BLaER1 treated with 17β-estradiol and CSF1 and Interleukin-3, amounts not matched to agents 10 nM and 100 nM (cell line): ENCODE measurements around the gene FOXO6.

Source experiments
- H3K27ac ChIP-seq, 11 experiments: shearing (Covaris generic); formaldehyde crosslinking; 2 replicates each; pipeline ENCODE4 v1.8.1; 2022
- H3K27me3 ChIP-seq, 11 experiments: shearing (Covaris generic); formaldehyde crosslinking; 2 replicates each; pipeline ENCODE4 v1.8.1; 2022
- H3K36me3 ChIP-seq, 11 experiments: shearing (Covaris generic); formaldehyde crosslinking; 2 replicates each; pipeline ENCODE4 v1.8.1; 2022
- H3K4me1 ChIP-seq, 10 experiments: shearing (Covaris generic); formaldehyde crosslinking; 2 replicates each; pipeline ENCODE4 v1.8.1; 2022
- H3K4me2 ChIP-seq, 11 experiments: shearing (Covaris generic); formaldehyde crosslinking; 2 replicates each; pipeline ENCODE4 v1.8.1; 2022
- H3K4me3 ChIP-seq, 10 experiments: shearing (Covaris generic); formaldehyde crosslinking; 2 replicates each; pipeline ENCODE4 v1.8.1; 2022
- H3K9ac ChIP-seq, 11 experiments: shearing (Covaris generic); formaldehyde crosslinking; 2 replicates each; pipeline ENCODE4 v1.8.1; 2022
- H3K9me3 ChIP-seq, 11 experiments: shearing (Covaris generic); formaldehyde crosslinking; replicated peaks in 1 of 11; 2 replicates each; pipeline ENCODE4 v1.8.1; 2022
- H4K20me1 ChIP-seq, 11 experiments: shearing (Covaris generic); formaldehyde crosslinking; 2 replicates each; pipeline ENCODE4 v1.8.1; 2022
- Cebpa-rat ChIP-seq, 11 experiments: shearing (Covaris generic); IDR thresholded peaks; 2 replicates each; pipeline ENCODE4 v1.8.1; 2022

The FOXO6 gene

DNA sequence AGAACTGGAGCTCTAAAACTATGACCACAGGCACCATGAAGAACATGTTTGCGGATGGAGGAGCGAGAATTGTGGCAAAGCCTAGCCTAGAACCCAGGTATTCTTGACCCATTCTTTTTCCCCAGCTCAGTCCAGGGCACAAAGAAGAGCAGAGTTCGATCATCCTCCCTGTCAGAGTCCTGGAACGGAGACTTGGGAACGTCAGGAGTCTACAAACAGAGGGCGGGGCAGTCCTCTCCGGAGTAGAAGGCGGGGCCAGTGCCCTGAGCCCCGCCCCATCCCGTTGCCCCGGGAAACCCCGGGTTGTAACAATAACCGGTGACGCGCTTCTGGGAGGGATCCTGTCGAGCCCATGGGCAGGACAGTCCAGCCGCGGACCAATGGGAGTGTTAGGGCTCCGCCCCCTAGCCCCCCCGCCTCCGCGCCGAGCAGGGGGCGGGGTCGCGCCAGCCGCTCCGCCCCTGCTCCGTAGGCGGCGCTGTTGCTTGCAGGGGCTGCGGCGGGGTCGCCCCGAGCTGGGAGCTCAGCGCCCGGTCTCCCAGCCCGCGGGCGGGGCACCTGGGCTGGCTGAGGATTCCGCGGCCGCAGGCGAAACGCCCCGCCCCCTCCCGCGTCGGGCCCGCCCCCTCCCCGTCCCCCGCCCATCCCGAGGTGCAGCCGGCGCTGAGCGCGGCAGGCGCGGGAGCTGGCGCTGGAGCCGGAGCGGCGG, at the start of gene FOXO6:
Gene FOXO6, plus strand, starts transcription at position 649 of the 709 bp plus-strand sequence.
- Histone ChIP-seq H3K9ac (peak within 1 kb of the TSS; percentile 30 to 79 (median 67); a peak in 21 of 22 replicates), H3K4me1 (peaks cover 52 to 87% (median 84%) of the 10 kb centered on the region in 10 experiments), H3K4me3 (peak within 1 kb of the TSS; percentile 59 to 78 (median 70)), H3K9me3 (no peaks in the 10 kb centered on the region), H3K4me2 (peak within 1 kb of the TSS; percentile 97 to 100 (median 100)), H3K36me3 (no peaks in the 10 kb centered on the region), H4K20me1 (peaks cover 0 to 47% (median 12%) of the 10 kb centered on the region in 11 experiments; a peak in 9 of 22 replicates), H3K27me3 (peaks cover 20 to 36% (median 26%) of the 10 kb centered on the region in 11 experiments; a peak in 20 of 22 replicates), H3K27ac (peak within 1 kb of the TSS in 4 of 11 experiments; percentile 34 to 61 (median 46); a peak in 5 of 22 replicates)
- TF ChIP-seq Cebpa-rat (IDR thresholded peaks at IDR 0.05) = no peak

DNA sequence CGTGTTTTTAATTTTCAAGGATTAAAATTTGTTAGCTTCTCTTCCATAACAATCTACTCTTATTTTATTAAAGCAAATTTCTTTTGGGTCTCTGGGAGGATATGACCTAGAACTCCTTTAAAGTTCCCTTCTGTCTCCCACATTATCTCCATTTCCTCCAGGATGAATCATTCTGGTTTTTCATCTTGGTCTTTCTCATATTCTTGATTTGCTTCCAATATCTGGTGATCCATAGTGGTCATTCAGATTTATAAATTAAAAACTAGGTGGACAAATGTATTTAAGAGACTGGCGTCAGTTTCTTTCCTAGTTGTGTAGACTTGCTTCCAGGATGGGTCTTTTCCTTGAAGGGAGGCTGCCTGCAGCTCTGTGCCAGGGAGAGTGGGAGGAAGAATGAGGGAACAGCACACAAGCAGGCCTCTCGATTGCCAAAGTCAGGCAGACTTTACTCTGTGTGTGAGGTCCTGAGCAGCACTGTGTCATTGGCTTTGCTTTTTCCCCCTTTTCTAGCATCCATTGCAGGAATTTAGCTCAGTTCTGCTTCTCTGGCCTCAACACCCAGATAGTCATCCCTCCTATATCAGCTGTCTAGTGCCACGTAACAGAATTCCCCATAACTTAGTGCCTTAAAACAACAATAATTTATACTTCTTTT, 48.1 kb upstream of the FOXO6 start:
- Histone ChIP-seq H3K36me3 (no peaks in the 10 kb centered on the region), H3K27ac (no peak overlapping the region), H3K4me1 (peaks cover 0 to 10% (median 4%) of the 10 kb centered on the region in 10 experiments; a peak in 11 of 20 replicates), H3K9me3 (peaks cover 3 to 14% (median 11%) of the 10 kb centered on the region in 11 experiments; a peak in 21 of 22 replicates), H4K20me1 (no peaks in the 10 kb centered on the region), H3K4me2 (no peak overlapping the region), H3K27me3 (no peaks in the 10 kb centered on the region), H3K4me3 (no peak overlapping the region), H3K9ac (no peak overlapping the region)
- no peak for TF ChIP-seq Cebpa-rat (IDR thresholded peaks at IDR 0.05)

DNA sequence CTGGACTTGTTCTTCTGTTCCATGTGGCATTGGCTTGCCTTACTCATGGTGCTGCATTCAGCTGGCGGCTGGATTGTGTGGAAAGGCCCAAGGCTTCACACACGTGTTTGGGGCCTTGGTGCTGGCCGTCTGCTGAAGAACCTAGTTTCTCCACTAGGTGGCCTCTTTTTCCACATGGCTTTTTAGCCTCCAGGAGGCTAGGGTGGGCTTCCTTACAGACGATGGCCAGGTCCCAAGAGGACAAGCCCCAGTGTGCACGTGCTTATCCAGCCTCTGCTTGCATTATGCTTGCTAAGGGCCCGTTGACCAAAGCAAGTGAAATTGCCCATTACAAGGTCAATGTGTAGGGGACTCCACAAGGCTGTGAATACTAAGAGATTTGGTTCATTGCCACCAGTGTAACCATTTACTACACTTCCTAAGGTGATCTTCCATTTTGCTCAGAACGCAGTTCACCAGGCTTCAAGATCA, 47.5 kb upstream of the FOXO6 start:
- H3K9ac ChIP-seq = no peak overlapping the region
- H3K9me3 ChIP-seq = peaks cover 0 to 8% (median 6%) of the 10 kb centered on the region in 11 experiments; a peak in 18 of 22 replicates
- H3K4me3 ChIP-seq = no peak overlapping the region
- H3K36me3 ChIP-seq = no peaks in the 10 kb centered on the region
- no peaks in the 10 kb centered on the region for H3K27me3 ChIP-seq
- TF ChIP-seq Cebpa-rat (IDR thresholded peaks at IDR 0.05) = no peak
- H3K4me1 ChIP-seq = peaks cover 0 to 16% (median 9%) of the 10 kb centered on the region in 10 experiments; a peak in 15 of 20 replicates
- no peak overlapping the region for H3K27ac ChIP-seq
- H3K4me2 ChIP-seq = no peak overlapping the region
- H4K20me1 ChIP-seq = no peaks in the 10 kb centered on the region

DNA sequence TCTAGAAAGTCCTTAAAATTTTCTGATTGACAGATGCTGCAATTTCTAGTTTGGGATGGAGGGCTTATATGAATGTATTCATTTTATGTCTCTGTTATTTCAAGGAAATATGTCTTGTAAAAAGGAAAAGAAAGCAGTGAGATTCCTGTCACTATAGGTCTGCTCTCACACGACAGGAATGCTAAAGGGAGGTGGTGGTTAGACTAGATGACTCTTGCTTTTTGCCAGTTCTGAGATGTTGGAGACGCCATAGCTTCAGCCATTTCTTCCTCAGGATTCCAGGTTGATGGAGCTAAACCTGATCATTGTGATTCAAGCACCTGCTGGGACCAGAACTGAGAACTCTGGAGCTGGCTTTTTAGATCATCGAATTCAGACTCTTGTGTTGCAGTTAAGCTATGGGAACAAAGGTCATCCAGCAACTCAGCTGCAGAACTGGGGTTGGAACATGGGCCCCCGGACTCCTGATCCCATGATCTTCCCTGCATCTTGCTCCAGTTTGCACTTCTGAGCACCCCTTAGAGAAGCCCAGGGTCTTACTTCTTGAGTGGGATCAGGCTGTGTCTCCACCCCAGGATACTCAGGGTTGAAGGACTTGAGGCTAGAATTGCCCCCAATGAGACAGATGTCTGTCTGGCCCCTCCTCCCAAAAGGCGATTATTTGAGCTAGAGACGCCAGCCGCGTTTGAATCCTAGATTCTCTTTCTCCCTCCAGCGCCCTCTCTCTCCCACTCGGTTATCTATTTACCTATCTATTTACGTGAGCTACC, 46.7 kb upstream of the FOXO6 start:
- no peak overlapping the region for H3K4me2 ChIP-seq
- no peak overlapping the region for H3K4me3 ChIP-seq
- H4K20me1 ChIP-seq = no peaks in the 10 kb centered on the region
- no peaks in the 10 kb centered on the region for H3K27me3 ChIP-seq
- no peak overlapping the region for H3K9ac ChIP-seq
- peaks cover 2 to 24% (median 17%) of the 10 kb centered on the region in 10 experiments for H3K4me1 ChIP-seq
- no peaks in the 10 kb centered on the region for H3K36me3 ChIP-seq
- H3K27ac ChIP-seq = no peak overlapping the region
- TF ChIP-seq Cebpa-rat (IDR thresholded peaks at IDR 0.05) = no peak
- H3K9me3 ChIP-seq = no peaks in the 10 kb centered on the region

DNA sequence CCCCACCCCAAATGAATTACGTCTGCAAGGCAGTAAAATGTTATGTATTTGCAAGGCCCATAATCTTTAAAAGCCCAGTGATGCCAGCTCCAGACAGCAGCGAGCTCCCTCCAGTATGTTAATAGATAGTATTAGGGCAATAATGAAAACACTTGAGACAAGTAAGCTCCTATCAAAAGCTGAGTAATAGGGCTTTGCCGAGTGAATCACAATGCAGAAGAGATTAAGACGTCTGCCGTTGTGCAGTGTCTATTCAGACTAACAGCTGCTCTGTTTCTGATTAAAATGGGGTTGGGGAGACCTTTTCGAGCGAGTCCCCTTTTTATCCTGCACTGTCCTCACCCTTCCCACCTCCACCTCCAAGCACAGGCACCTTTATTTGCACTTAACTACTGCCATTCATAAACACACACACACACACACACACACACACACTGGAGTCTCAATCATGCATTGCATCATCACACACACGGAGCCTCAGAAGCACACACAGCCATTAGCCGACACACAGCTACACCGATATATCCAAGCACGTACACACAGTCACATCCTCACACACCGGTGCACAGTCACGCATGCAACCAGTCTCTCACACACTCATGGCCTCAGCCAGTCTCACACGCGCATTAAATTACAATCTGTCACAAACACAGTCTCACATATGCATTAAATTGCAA, 46.0 kb upstream of the FOXO6 start:
- Histone ChIP-seq H3K4me2 (no peak overlapping the region), H3K36me3 (no peaks in the 10 kb centered on the region), H3K9me3 (no peaks in the 10 kb centered on the region), H4K20me1 (no peaks in the 10 kb centered on the region), H3K4me3 (no peak overlapping the region), H3K4me1 (peaks cover 10 to 31% (median 25%) of the 10 kb centered on the region in 10 experiments), H3K27ac (no peak overlapping the region), H3K9ac (no peak overlapping the region), H3K27me3 (no peaks in the 10 kb centered on the region)
- TF ChIP-seq Cebpa-rat (IDR thresholded peaks at IDR 0.05) = no peak

DNA sequence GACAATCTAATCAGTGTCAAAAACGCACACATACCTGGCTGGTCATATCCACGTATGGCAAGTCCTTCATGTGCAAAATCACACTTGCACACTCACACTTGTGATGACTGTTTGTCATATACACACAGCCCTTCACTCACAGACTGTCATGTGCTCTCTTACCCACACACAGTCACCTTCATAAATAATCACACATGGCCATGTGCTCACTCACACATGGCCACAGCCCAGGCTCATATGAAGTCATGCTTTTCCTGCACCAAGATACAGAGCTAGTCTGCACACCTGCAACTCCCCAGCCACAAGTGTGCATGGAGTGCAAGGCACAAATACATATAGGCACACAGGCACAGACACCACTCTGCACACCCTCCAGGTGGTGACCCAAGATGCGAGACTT, 45.4 kb upstream of the FOXO6 start:
- H4K20me1 ChIP-seq = no peaks in the 10 kb centered on the region
- no peaks in the 10 kb centered on the region for H3K27me3 ChIP-seq
- no peak overlapping the region for H3K9ac ChIP-seq
- no peak overlapping the region for H3K4me2 ChIP-seq
- H3K9me3 ChIP-seq = no peaks in the 10 kb centered on the region
- H3K4me3 ChIP-seq = no peak overlapping the region
- no peak overlapping the region for H3K27ac ChIP-seq
- no peak for TF ChIP-seq Cebpa-rat (IDR thresholded peaks at IDR 0.05)
- H3K4me1 ChIP-seq = peaks cover 15 to 37% (median 30%) of the 10 kb centered on the region in 10 experiments
- H3K36me3 ChIP-seq = no peaks in the 10 kb centered on the region

DNA sequence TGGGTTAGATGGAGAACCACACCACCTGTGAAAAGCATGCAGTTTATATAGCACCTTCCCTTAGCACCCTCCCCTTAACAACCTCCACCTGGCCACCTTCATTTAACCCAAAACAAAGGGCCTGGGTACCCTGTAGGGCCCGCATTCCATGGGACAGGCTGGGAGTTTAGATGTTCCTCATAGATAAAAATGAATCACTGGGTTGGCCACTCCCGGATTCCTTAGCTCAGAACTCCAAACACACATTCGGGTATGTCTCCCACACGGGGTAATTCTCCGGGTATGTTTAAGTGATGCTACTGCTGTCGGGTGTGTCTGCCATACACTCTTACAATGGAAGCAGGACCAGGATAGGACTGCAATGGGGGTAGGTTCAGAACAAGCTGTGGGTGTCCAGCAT, 43.9 kb upstream of the FOXO6 start:
- no peak for TF ChIP-seq Cebpa-rat (IDR thresholded peaks at IDR 0.05)
- Histone ChIP-seq H3K27me3 (no peaks in the 10 kb centered on the region), H3K9me3 (no peaks in the 10 kb centered on the region), H4K20me1 (0 out of 22 replicates have a peak, but pooled peaks cover 0 to 5% (median 0%) of the 10 kb centered on the region in 11 experiments), H3K4me1 (peaks cover 21 to 52% (median 45%) of the 10 kb centered on the region in 10 experiments), H3K4me2 (0 out of 22 replicates have a peak overlapping the region, but pooled peaks of 1 of the 11 experiments have one; percentile 88), H3K27ac (no peak overlapping the region), H3K36me3 (no peaks in the 10 kb centered on the region), H3K4me3 (no peak overlapping the region), H3K9ac (no peak overlapping the region)

DNA sequence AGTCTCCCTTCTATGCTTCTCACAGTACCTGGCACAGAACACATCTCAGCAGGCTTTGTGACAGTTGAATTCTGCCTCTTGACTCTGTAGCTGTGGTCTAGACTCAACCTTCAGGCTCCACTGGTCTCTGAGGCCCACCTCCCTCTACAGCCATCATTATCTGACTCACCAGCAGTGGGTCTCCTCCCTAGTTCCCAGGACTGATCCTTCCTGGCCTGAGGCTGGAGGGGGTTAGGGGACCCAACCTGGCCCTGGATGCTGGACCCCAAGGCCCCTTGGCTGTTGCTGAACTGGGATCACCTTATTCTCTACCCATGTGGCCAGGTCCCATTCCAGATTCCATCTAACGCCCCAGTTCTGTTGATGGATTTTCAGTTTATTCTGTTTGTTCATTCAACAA, 43.1 kb upstream of the FOXO6 start:
- H3K9ac ChIP-seq = no peak overlapping the region
- H3K4me3 ChIP-seq = no peak overlapping the region
- peak overlapping the region in 7 of 11 experiments; percentile 15 to 95 (median 91); a peak in 11 of 22 replicates for H3K4me2 ChIP-seq
- no peak overlapping the region for H3K27ac ChIP-seq
- no peaks in the 10 kb centered on the region for H3K9me3 ChIP-seq
- H3K4me1 ChIP-seq = peaks cover 21 to 57% (median 48%) of the 10 kb centered on the region in 10 experiments
- H4K20me1 ChIP-seq = 0 out of 22 replicates have a peak, but pooled peaks cover 0 to 5% (median 0%) of the 10 kb centered on the region in 11 experiments
- no peak for TF ChIP-seq Cebpa-rat (IDR thresholded peaks at IDR 0.05)
- H3K36me3 ChIP-seq = no peaks in the 10 kb centered on the region
- H3K27me3 ChIP-seq = no peaks in the 10 kb centered on the region
